Left hindlimb (tissue), 1 donor: ENCODE results near the gene ALX4.

Source experiments
- DNase-seq: peaks from one replicate; pipeline ENCODE4 v3.0.0-alpha.2; 2018

Gene ALX4

GRCh38 chr11:44235765-44236201 lies 74.2 kb downstream of the ALX4 start:
- peak; percentile 55 for DNase-seq

- DNase-seq: no peak
These were observed 80.3 kb downstream of the ALX4 start for GRCh38 chr11:44229624-44230023.

- peak; percentile 41 for DNase-seq
These were observed 80.8 kb downstream of the ALX4 start for GRCh38 chr11:44229098-44229497.

DNA sequence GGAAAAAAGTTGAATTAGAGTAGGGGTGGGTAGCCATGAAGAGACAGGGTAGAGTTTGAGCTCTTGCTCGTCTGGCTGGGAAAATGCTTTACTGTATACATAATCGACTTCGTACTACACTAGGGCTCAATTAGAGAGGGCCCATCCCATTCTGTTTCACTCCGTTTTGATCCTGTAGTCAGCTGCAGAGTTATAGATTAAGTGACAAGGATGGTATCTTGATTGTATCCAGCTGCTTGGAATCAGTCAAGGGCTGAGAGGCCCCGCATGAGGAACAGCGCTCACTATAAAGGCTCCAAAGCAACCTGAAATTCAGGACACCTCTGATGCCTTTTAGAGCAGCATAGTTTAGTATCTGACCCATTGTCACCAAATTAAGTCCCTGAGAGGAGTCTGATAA lies 81.6 kb downstream of the ALX4 start:
- no peak for DNase-seq

DNA sequence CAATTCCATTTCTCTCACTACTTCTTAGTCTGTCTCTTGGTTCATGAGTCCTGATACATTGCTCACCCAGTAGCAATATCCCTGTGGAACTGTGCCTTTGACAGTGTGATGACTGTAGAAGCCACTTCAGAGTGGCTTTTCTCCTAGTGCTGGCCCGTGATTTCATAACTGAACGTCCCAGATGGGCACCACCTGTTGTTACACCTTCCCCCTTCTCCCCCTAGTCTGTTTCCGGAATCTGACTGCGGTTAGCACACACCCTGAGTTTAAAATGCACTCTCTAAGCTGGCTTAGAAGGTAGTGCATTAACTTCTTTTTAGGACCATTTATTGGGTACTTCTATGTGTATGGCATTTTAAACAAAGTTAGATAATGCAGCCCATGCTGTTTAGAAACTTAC lies 83.0 kb downstream of the ALX4 start:
- no peak for DNase-seq

GRCh38 chr11:44226490-44226889 lies 83.4 kb downstream of the ALX4 start:
- no peak for DNase-seq

DNA sequence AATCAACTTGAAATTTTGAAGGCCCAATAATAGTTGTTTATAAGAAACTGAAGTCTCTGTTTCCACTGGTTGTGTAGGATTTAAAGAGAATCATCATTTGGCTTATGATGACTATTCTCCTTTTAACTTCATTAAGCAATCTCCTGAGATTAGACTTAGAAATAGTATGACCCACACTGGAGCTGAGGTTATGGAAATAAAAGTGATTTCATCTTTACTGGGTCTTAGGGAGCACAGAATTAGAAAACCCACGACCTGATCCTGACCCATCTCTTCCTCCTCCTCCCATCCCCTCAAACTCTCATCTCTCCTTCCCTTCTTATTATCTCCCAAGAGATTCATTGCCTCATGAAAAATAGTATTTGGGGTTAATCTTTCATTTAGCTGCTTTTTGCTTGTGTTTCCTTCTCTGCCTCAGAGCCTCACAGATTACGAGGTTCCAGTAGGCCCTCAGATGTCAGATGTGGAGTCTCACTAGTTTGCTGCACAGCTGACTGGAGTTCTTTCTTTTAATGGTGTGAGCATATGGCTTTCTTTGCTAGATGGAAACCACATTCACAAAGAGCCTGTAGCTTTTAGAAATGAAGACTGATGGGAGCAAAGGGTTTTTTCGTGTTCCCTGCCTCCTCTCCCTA lies 85.0 kb downstream of the ALX4 start:
- DNase-seq: no peak

- DNase-seq: no peak
These were observed 86.7 kb downstream of the ALX4 start for GRCh38 chr11:44223238-44223637.

DNA sequence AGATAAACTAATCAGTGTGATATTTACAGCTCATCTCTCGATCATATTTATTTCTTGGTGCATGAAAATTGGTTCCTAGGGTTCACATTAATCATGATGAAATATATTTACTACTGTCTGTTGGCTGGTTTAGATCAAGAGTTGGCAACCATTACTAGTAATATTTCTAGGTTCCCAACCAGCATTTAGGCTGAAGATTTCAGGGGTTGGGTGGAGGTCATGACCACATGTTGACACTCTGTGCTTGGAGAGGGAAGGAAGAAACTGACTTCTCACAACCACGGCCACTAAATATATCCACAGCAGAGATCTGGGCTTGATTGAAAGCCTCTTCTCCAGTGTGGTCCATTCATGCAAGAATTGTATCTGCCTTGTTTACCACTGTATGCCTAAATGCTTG lies 87.9 kb downstream of the ALX4 start:
- no peak for DNase-seq

GRCh38 chr11:44221456-44221855 lies 88.5 kb downstream of the ALX4 start:
- DNase-seq: no peak

GRCh38 chr11:44219830-44220796 lies 89.8 kb downstream of the ALX4 start:
- DNase-seq: no peak

DNA sequence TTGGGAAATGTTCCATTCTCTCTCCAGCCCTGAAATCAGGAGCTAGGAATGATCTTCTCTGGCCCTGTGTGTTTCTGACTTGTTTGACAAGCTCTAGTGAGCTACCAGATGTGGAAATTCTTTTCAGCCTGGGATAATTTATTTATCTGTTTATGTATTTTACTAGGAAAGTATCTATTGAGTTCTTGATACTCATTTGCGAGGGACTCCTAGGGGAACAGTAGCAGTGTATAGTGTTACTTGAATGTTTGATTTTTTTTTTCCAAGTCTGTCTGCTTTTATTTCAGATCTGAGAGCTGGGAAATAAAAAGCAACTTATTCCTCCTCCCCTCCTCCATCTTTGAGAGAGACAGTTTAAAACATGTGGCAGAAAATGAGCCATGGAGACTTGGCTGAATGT lies 92.5 kb downstream of the ALX4 start:
- DNase-seq: no peak

DNA sequence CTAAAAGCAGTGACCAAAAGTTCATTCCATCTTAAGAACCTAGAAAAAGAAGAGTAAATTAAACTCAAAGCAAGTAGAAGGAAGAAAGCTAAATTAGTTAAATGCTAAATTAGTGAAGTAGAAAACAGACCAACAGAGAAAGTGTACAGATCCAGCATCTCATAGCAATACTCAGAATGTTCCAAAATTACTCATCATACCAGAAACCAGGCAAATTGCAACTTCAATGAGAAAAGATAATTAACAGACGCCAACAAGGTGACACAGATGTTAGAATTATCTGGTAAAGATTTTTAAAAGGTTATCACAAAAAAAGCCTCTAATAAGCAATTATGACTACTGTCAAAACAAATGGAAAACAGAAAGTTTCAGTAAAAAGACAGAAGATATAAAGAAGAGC lies 96.8 kb downstream of the ALX4 start:
- DNase-seq: no peak

- no peak for DNase-seq
These were observed 97.8 kb downstream of the ALX4 start for GRCh38 chr11:44212128-44212527.
